IPS-18a (cell line): ENCODE results near the gene CLIC3.

Experiments
- H3K27ac ChIP-seq: one replicate; pipeline ENCODE4 v1.5.1; 2013; ENCODE audit warnings: low read length
- H3K27me3 ChIP-seq: one replicate; pipeline ENCODE4 v1.6.1; 2013; ENCODE audit warnings: mild to moderate bottlenecking, low read length; ENCODE audit not compliant: control insufficient read depth, insufficient read depth
- H3K36me3 ChIP-seq: one replicate; pipeline ENCODE4 v1.6.1; 2013; ENCODE audit warnings: low read depth, low read length; ENCODE audit not compliant: control insufficient read depth
- H3K4me1 ChIP-seq: one replicate; pipeline ENCODE4 v1.6.1; 2013; ENCODE audit warnings: low read depth, low read length; ENCODE audit not compliant: control insufficient read depth
- H3K4me3 ChIP-seq: one replicate; pipeline ENCODE4 v1.5.1; 2013; ENCODE audit warnings: low read length
- H3K9ac ChIP-seq: one replicate; pipeline ENCODE4 v1.6.1; 2013; ENCODE audit warnings: mild to moderate bottlenecking, low read length, moderate library complexity
- H3K9me3 ChIP-seq: one replicate; pipeline ENCODE4 v1.6.1; 2013; ENCODE audit warnings: low read depth, low read length; ENCODE audit not compliant: control insufficient read depth

The CLIC3 gene

DNA sequence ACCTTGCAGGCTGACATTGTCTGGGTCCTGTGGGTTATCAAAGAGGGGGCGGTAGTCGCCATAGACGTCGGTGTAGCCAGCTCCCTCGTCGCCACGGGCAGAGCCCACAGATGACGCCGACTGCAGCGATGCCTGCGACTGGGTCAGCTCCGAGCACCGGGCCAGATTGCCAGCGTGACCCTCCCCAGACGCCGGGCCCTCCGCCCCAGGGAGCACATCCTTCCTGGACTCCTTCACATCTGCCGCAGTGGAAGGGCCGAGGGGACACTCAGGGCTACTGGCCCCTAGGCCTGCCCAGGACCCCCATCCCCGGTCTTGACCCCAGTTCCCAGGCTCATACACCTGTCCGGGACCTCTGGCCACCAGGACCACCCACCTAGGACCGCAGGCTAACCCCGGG, 17.8 kb upstream of the CLIC3 start:
- H3K27ac ChIP-seq: no peak overlapping the region
- H3K27me3 ChIP-seq: no peaks in the 10 kb centered on the region
- H3K4me3 ChIP-seq: no peak overlapping the region
- H3K9ac ChIP-seq: no peak overlapping the region
- H3K9me3 ChIP-seq: no peaks in the 10 kb centered on the region
- H3K36me3 ChIP-seq: no peaks in the 10 kb centered on the region
- no peaks in the 10 kb centered on the region for H3K4me1 ChIP-seq

DNA sequence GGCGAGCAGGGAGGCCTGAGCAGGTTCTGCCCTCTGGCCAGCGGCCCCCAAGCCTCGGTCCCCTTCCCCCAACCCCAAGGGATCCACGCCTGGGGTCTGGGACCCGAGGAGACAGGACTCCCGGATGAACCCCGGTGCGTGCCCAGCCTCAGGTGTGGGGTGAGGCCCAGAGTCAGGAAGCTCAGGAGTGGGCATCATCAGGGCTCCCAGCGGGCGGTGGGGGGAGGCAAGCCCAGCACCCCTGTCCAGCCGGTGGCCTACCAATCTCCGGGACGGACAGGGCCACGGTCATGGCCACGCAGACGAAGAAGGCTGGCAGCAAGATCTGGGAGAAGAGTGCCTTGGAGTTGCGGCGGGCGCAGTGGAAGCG, 17.2 kb upstream of the CLIC3 start:
- no peaks in the 10 kb centered on the region for H3K9me3 ChIP-seq
- no peak overlapping the region for H3K4me3 ChIP-seq
- no peaks in the 10 kb centered on the region for H3K4me1 ChIP-seq
- no peak overlapping the region for H3K27ac ChIP-seq
- no peaks in the 10 kb centered on the region for H3K27me3 ChIP-seq
- H3K36me3 ChIP-seq: no peaks in the 10 kb centered on the region
- no peak overlapping the region for H3K9ac ChIP-seq

DNA sequence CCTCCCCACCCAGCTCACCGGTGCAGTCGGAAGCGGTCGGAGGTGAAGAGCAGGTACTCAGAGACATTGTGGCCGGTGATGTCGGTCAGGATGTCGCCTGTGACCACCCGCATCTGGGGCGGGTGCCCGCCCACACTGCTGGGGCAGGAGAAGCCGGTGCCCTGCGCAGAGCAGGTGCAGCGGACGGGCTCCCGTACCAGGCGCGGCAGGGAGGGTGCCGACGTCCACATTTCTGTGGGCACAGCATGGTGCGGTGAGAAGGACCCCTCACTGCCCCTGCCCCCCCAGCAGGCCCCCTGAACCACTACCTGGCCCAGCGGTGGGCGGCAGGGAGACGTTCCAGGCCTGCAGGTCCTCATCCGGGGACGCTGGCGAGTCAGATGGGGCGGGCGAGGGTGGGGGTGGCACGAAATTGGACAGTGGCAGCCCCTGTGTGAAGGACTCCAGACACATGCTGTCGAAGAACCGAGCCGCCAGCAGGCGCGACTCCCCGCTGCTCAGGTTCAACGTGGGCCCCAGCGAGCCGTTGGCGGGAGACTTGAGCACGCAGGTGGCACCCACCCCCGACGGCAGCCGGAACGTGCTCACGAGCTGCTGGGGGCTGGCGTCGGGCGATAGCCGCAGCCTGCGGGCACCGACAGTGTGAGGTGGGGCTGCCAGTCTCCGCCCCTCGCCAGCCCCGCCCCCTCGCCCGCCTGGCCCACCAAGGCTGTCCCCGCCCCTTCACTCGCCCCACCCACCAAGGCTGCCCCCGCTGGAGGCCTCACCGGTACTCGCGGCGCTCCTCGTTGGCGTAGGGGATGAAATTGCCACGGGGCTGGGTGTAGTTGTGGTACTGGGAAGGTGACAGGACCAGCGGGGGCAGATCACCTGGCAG, 16.6 kb upstream of the CLIC3 start:
- Histone ChIP-seq H3K4me3 (no peak overlapping the region), H3K9ac (no peak overlapping the region), H3K9me3 (no peaks in the 10 kb centered on the region), H3K36me3 (no peaks in the 10 kb centered on the region), H3K27ac (no peak overlapping the region), H3K4me1 (no peaks in the 10 kb centered on the region), H3K27me3 (no peaks in the 10 kb centered on the region)

DNA sequence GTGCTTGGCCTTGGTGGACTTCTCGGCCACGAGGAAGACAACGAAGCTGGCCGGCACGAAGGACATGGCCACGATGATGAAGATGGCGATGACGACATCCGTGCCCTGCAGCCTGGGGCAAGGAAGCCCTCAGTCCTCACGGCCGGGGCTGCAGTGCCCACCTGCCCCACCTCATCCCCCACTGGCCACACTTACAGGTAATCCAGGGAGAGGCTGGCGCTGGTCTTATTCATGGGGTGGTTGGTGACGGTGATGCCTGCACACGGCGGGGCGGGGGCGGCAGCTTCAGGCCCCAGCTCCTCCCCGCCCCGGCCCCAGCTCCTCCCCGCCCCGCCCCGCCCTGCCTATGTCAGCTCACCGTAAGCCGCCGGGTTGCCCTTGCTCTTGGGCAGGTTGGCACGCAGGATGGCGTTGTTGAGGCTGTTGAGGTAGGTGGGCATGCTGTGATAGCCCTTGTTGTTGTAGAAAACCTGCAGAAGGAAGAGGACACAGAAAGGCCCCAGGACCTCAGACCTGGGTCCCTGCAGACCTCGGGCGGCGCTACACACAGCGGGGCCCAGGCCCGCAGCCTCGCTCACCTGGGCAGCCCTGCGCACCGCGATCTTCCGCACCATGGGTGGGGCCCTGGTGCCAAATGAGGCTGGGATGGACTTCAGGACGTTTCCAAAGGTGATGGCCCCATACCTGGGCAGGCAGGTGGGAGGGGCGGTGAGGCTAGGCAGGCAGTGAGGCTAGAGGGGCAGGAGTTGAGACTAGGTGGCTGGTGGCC, 15.7 kb upstream of the CLIC3 start:
- H3K27me3 ChIP-seq: no peaks in the 10 kb centered on the region

DNA sequence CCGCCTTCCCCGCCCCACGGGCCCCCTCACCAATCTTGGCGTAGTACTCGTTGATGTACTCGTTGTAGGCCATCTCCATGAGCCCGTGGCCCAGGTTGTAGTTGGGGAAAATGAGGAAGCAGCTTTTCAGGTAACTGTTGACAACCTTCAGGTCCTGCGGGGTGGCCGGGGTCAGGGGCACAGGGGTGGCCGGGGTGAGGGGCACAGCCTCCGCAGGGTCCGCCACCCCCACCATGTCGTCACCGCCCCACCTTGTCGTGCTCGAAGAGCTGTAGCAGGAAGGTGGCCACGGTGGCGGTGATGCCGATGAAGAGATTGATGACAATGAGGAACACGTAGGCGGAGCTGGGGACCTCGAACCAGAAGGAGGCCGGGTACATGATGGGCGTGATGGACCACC, 14.8 kb upstream of the CLIC3 start:
- no peaks in the 10 kb centered on the region for H3K27me3 ChIP-seq
- no peak overlapping the region for H3K27ac ChIP-seq
- H3K9ac ChIP-seq: no peak overlapping the region
- H3K4me1 ChIP-seq: no peaks in the 10 kb centered on the region
- no peaks in the 10 kb centered on the region for H3K9me3 ChIP-seq
- H3K4me3 ChIP-seq: no peak overlapping the region
- no peaks in the 10 kb centered on the region for H3K36me3 ChIP-seq

More for the DNA sequence above, 15.7 kb upstream of the CLIC3 start:
- Histone ChIP-seq H3K9ac (no peak overlapping the region), H3K4me3 (no peak overlapping the region), H3K27ac (no peak overlapping the region), H3K36me3 (no peaks in the 10 kb centered on the region), H3K4me1 (no peaks in the 10 kb centered on the region), H3K9me3 (no peaks in the 10 kb centered on the region)

DNA sequence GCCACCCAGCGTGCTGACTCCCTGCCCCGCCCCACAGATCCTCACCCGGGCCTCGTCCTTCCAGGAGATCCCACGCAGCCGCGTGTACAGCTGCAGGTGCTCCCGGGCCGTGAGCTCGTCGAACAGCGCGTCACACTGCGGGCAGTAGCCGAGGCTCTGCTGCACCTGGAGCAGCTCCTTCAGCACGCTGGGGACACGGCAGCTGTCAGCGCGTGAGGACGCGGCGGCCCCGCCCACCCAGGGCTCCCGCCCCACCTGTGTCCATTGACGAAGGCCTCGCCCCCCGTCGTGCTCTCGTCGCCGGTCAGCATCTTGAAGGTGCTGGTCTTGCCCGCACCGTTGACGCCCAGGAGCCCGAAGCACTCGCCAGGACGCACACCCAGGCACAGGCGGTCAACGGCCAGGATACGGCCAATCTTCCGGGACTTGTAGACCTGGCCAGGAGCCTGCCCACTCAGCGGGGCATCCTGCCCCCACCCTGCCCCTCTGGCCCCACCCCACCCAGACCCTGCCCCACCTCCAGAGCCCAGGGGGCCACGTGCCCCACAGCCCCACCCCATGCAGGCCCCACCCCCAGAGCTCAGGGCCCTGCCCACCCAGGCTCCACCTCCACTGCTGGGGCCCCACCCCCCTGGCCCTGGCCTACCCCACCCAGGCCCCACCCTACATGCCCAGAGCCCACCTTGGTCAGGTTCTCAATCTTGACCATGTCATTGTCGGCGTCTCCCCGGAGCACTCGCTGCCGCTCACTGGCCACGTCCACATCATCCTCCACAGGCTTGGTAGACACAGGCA, 13.8 kb upstream of the CLIC3 start:
- Histone ChIP-seq H3K9ac (no peak overlapping the region), H3K4me1 (no peaks in the 10 kb centered on the region), H3K27me3 (no peaks in the 10 kb centered on the region), H3K9me3 (no peaks in the 10 kb centered on the region), H3K27ac (no peak overlapping the region), H3K4me3 (no peak overlapping the region), H3K36me3 (no peaks in the 10 kb centered on the region)

DNA sequence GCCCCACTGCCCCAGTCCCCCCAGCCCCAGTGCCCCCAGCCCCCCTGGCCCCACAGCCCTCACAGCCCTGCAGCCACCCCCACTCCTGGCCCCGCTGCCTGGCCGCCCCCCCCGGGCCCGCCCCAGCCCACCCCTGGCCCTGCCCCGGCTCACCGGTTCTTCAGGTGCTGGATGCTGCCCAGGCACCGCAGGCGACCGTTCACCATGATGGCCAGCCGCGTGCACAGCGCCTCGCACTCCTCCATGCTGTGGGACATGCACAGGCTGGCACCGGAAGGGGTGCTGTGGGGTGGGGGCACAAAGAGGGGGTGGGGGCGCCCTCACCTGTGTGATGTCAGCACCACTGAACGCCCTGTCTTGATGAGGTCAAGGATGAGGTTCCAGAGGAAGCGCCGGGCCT, 12.8 kb upstream of the CLIC3 start:
- Histone ChIP-seq H3K9ac (no peak overlapping the region), H3K27ac (no peak overlapping the region), H3K4me3 (no peak overlapping the region), H3K36me3 (no peaks in the 10 kb centered on the region), H3K4me1 (no peaks in the 10 kb centered on the region), H3K27me3 (no peaks in the 10 kb centered on the region), H3K9me3 (no peaks in the 10 kb centered on the region)

DNA sequence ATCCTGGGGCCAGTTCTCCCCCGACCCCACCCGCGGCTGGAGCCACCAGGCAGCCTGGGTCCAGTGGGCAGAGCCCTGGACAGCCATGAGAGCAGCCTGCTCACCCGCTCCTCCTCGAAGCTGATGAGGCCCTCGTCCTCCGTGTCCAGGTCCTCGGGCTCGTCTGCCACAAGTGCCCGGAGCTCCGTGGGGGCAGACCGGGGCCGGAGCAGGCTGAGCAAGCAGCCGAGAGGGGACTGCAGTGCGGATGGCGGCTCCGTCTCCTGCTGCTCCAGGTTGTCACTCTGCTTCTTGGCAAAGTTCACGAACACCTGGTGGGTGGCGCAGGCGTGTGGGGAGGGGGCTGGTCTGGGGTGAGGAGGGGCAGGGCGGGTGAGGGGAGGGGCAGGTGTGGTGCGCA, 11.9 kb upstream of the CLIC3 start:
- Histone ChIP-seq H3K27me3 (no peaks in the 10 kb centered on the region), H3K9ac (no peak overlapping the region), H3K4me3 (no peak overlapping the region), H3K36me3 (no peaks in the 10 kb centered on the region), H3K4me1 (no peaks in the 10 kb centered on the region), H3K27ac (no peak overlapping the region), H3K9me3 (no peaks in the 10 kb centered on the region)

DNA sequence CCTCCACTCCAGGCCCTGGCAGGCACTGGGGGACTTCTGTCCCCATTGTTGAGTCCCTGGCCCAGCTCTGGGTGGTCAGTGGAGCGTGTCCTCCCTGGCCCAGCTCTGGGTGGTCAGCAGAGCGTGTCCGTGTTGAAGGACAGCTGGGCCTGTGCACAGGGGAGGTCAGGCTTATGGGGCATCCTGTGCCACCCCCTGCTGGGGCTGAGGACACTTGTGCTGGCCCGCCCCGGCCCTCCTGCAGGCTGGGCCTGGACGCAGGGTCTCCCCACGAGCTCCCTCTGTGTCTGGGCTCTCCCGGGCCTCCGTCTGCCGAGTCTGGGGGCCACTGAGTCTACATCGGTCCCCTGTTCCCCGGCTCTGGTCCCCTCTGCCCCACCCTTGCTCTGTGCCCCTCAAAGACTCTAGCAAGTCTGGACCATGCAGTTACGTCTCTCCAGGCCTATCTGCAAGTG, 11.5 kb upstream of the CLIC3 start:
- no peak overlapping the region for H3K4me3 ChIP-seq
- H3K27me3 ChIP-seq: no peaks in the 10 kb centered on the region
- no peaks in the 10 kb centered on the region for H3K4me1 ChIP-seq
- H3K9ac ChIP-seq: no peak overlapping the region
- H3K27ac ChIP-seq: no peak overlapping the region
- H3K9me3 ChIP-seq: no peaks in the 10 kb centered on the region
- no peaks in the 10 kb centered on the region for H3K36me3 ChIP-seq

DNA sequence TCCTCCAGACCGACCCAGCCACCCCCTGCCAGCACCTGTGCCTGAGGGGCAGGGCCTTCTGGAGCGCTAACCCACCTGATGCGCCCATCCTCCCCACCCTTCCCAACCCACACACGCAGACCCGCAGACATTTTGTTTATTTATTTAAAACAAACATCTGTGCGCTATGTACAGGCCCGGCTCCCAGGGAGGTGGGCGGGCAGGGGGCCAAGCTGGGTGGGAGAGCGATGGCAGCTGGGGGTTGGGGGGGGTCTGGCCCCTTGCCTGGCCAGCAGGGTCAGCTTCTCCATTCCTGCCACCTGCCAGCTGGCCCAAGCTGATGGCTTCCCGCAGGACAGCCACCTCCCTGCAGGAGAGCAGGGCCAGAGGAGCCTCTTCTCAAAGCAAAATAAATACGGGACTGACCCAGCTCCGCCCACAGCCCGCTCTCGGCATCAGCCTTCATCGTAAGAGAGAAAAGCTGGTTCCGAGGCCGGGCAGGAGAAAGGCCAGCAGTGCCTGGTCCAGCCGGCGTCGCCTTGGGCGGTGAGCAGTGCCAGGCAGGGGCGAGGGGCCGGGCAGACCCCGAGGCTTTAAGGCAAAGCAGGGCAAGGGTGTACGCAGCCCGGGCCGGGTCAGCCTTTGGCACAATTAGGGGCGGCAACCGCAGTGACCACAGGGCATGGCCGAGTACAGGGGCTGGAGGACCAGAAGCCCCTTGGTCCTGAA, 10.9 kb upstream of the CLIC3 start:
- Histone ChIP-seq H3K9me3 (no peaks in the 10 kb centered on the region), H3K9ac (no peak overlapping the region), H3K36me3 (no peaks in the 10 kb centered on the region), H3K27ac (no peak overlapping the region), H3K27me3 (no peaks in the 10 kb centered on the region), H3K4me3 (no peak overlapping the region), H3K4me1 (no peaks in the 10 kb centered on the region)
